CD4-positive, CD25-positive, alpha-beta regulatory T cell (primary cell): ENCODE data around the gene CCDC180. TPM values are rescaled to one million over a fixed set of nuclear protein-coding genes. Genes with fewer than 3 reads are reported as not detected.
A peak's percentile ranks its signal among the peaks of the same experiment; 100 is the strongest.

Experiments
- ATAC-seq, 2 donors: fragments of 150-1000 bp; cut with Tn5 transposase; one replicate each; pipeline ENCODE4 v1.10.0; 2021; ENCODE audit warnings: low read depth in 2 of 2, moderate number of reproducible peaks in 2 of 2, moderate library complexity in 1 of 2
- DNase-seq, 3 donors: peaks; one replicate each; pipeline versions ENCODE4 v3.0.0 to v3.0.0-alpha.2; 2012 to 2022; ENCODE audit warnings: mixed read lengths in 1 of 3
- H3K27ac ChIP-seq: one replicate; pipeline ENCODE4 v1.7.0; 2013; ENCODE audit warnings: mild to moderate bottlenecking, low read length; ENCODE audit not compliant: insufficient read depth, poor library complexity, severe bottlenecking
- H3K27me3 ChIP-seq: one replicate; pipeline ENCODE4 v1.7.0; 2013; ENCODE audit warnings: low read length; ENCODE audit not compliant: control insufficient read depth, insufficient read depth
- H3K36me3 ChIP-seq: one replicate; pipeline ENCODE4 v1.7.0; 2013; ENCODE audit warnings: mild to moderate bottlenecking, low read length, moderate library complexity; ENCODE audit not compliant: control insufficient read depth, insufficient read depth
- H3K4me1 ChIP-seq: 2 replicates; pipeline ENCODE4 v1.7.0; 2013; ENCODE audit warnings: mild to moderate bottlenecking, low read length; ENCODE audit not compliant: insufficient read depth, control insufficient read depth, poor library complexity, severe bottlenecking
- H3K4me3 ChIP-seq: one replicate; pipeline ENCODE4 v1.7.0; 2013; ENCODE audit warnings: low read depth, mild to moderate bottlenecking, low read length, moderate library complexity
- H3K9me3 ChIP-seq, 2 experiments: 1 replicate in 1 of 2; 2 replicates in 1 of 2; pipeline ENCODE4 v1.7.0; 2013; ENCODE audit warnings: low read length in 2 of 2, mild to moderate bottlenecking in 1 of 2, moderate library complexity in 1 of 2; ENCODE audit not compliant: control insufficient read depth in 2 of 2
- H3K27ac Mint-ChIP-seq, 3 donors: one replicate each; pipeline ENCODE4 v1.8.0; 2020 to 2022; ENCODE audit warnings: mild to moderate bottlenecking in 3 of 3, mixed read lengths in 3 of 3, moderate library complexity in 2 of 3
- H3K27me3 Mint-ChIP-seq: one replicate; pipeline ENCODE4 v1.8.0; 2022; ENCODE audit warnings: mild to moderate bottlenecking, mixed read lengths
- H3K36me3 Mint-ChIP-seq: one replicate; pipeline ENCODE4 v1.8.0; 2020; ENCODE audit warnings: mixed read lengths
- H3K4me1 Mint-ChIP-seq, 4 donors: one replicate each; pipeline ENCODE4 v1.8.0; 2020 to 2022; ENCODE audit warnings: mixed read lengths in 4 of 4, mild to moderate bottlenecking in 1 of 4
- H3K4me3 Mint-ChIP-seq, 4 donors: one replicate each; pipeline ENCODE4 v1.8.0; 2020 to 2022; ENCODE audit warnings: mild to moderate bottlenecking in 4 of 4, mixed read lengths in 4 of 4, moderate library complexity in 3 of 4
- H3K9me3 Mint-ChIP-seq, 7 donors: one replicate each; pipeline ENCODE4 v1.8.0; 2020 to 2022; ENCODE audit warnings: mixed read lengths in 7 of 7, mild to moderate bottlenecking in 3 of 7, moderate library complexity in 2 of 7
- polyA plus RNA-seq, 4 donors: library from polyadenylated mRNA; unstranded; fragments of 300-500 nt; fragmentation: Illumina TruSeq; gene quantifications; one replicate each; pipeline ENCODE4 v1.2.3, GENCODE V29; 2021
- total RNA-seq: library from RNA; stranded (reverse); gene quantifications from one replicate; pipeline ENCODE4 v1.2.3, GENCODE V29; 2022

Gene CCDC180
- total and polyA plus RNA-seq, 5 donors from 2014 or later, result 0.24 to 9.1 (median 0.85) TPM

- Histone ChIP-seq H3K4me1 (no peaks in the 10 kb centered on the region), H3K36me3 (peaks cover 33% of the 10 kb centered on the region), H3K9me3 (no peaks in the 10 kb centered on the region), H3K4me3 (no peak overlapping the region), H3K27ac (no peak overlapping the region), H3K27me3 (no peaks in the 10 kb centered on the region)
- H3K36me3 Mint-ChIP-seq, result peaks cover 39% of the 10 kb centered on the region
- ATAC-seq (no peak), DNase-seq (no peak)
- no peaks in the 10 kb centered on the region for H3K27me3 Mint-ChIP-seq
- H3K4me3 Mint-ChIP-seq, result no peak overlapping the region
- no peaks in the 10 kb centered on the region for H3K4me1 Mint-ChIP-seq
- H3K9me3 Mint-ChIP-seq, result no peaks in the 10 kb centered on the region
- no peak overlapping the region for H3K27ac Mint-ChIP-seq
Measured at GRCh38 chr9:97311798-97312500, 4.5 kb downstream of the CCDC180 start.

GRCh38 chr9:97312556-97312955 lies 5.1 kb downstream of the CCDC180 start:
- Mint-ChIP-seq H3K27me3 (no peaks in the 10 kb centered on the region), H3K9me3 (no peaks in the 10 kb centered on the region)

GRCh38 chr9:97313243-97313642 lies 5.8 kb downstream of the CCDC180 start:
- Mint-ChIP-seq H3K4me1 (no peaks in the 10 kb centered on the region), H3K27ac (peak overlapping the region in 2 of 3 donors; percentile 20 to 76), H3K36me3 (peaks cover 47% of the 10 kb centered on the region), H3K27me3 (no peaks in the 10 kb centered on the region), H3K4me3 (no peak overlapping the region), H3K9me3 (no peaks in the 10 kb centered on the region)
- H3K36me3 ChIP-seq, result peaks cover 38% of the 10 kb centered on the region
- H3K9me3 ChIP-seq, result no peaks in the 10 kb centered on the region
- no peaks in the 10 kb centered on the region for H3K27me3 ChIP-seq
- DNase-seq, result peak in 1 of 3 donors; percentile 35
- no peak overlapping the region for H3K27ac ChIP-seq
- no peak for ATAC-seq
- H3K4me3 ChIP-seq, result no peak overlapping the region
- H3K4me1 ChIP-seq, result no peaks in the 10 kb centered on the region

More at GRCh38 chr9:97312556-97312955, 5.1 kb downstream of the CCDC180 start:
- Histone ChIP-seq H3K27ac (no peak overlapping the region), H3K27me3 (no peaks in the 10 kb centered on the region), H3K4me3 (no peak overlapping the region), H3K4me1 (no peaks in the 10 kb centered on the region), H3K36me3 (peaks cover 37% of the 10 kb centered on the region), H3K9me3 (no peaks in the 10 kb centered on the region)
- H3K4me3 Mint-ChIP-seq, result no peak overlapping the region
- H3K27ac Mint-ChIP-seq, result no peak overlapping the region
- DNase-seq, result no peak
- no peak for ATAC-seq
- H3K36me3 Mint-ChIP-seq, result peaks cover 44% of the 10 kb centered on the region
- no peaks in the 10 kb centered on the region for H3K4me1 Mint-ChIP-seq

- peaks cover 0 to 2% (median under 1%) of the 10 kb centered on the region in 4 donors for H3K4me1 Mint-ChIP-seq
- Histone ChIP-seq H3K4me1 (no peaks in the 10 kb centered on the region), H3K36me3 (peaks cover 38% of the 10 kb centered on the region), H3K27me3 (no peaks in the 10 kb centered on the region), H3K4me3 (no peak overlapping the region), H3K9me3 (no peaks in the 10 kb centered on the region), H3K27ac (no peak overlapping the region)
- peak overlapping the region in 1 of 3 donors; percentile 79 for H3K27ac Mint-ChIP-seq
- H3K4me3 Mint-ChIP-seq, result no peak overlapping the region
- DNase-seq (no peak), ATAC-seq (no peak)
- H3K9me3 Mint-ChIP-seq, result no peaks in the 10 kb centered on the region
- H3K27me3 Mint-ChIP-seq, result no peaks in the 10 kb centered on the region
- peaks cover 47% of the 10 kb centered on the region for H3K36me3 Mint-ChIP-seq
Measured at GRCh38 chr9:97313746-97314145, 6.3 kb downstream of the CCDC180 start.

GRCh38 chr9:97314503-97314902 lies 7.0 kb downstream of the CCDC180 start:
- DNase-seq (no peak), ATAC-seq (no peak)
- H3K36me3 ChIP-seq, result peaks cover 36% of the 10 kb centered on the region
- Mint-ChIP-seq H3K4me3 (no peak overlapping the region), H3K36me3 (peaks cover 51% of the 10 kb centered on the region), H3K9me3 (no peaks in the 10 kb centered on the region), H3K27ac (no peak overlapping the region), H3K27me3 (no peaks in the 10 kb centered on the region), H3K4me1 (peaks cover 0 to 8% (median 5%) of the 10 kb centered on the region in 4 donors)
- no peak overlapping the region for H3K27ac ChIP-seq
- no peaks in the 10 kb centered on the region for H3K9me3 ChIP-seq
- H3K4me3 ChIP-seq, result no peak overlapping the region
- H3K4me1 ChIP-seq, result no peaks in the 10 kb centered on the region
- no peaks in the 10 kb centered on the region for H3K27me3 ChIP-seq

- H3K27me3 ChIP-seq, result no peaks in the 10 kb centered on the region
- H3K36me3 Mint-ChIP-seq, result peaks cover 49% of the 10 kb centered on the region
- ATAC-seq, result no peak
Measured at GRCh38 chr9:97315550-97315949, 8.1 kb downstream of the CCDC180 start.

GRCh38 chr9:97316904-97317303 lies 9.4 kb downstream of the CCDC180 start:
- H3K36me3 ChIP-seq, result peaks cover 39% of the 10 kb centered on the region
- DNase-seq (no peak), ATAC-seq (no peak)
- no peak overlapping the region for H3K4me3 ChIP-seq
- H3K4me1 Mint-ChIP-seq, result peaks cover 0 to 10% (median 6%) of the 10 kb centered on the region in 4 donors
- H3K27me3 Mint-ChIP-seq, result no peaks in the 10 kb centered on the region
- no peak overlapping the region for H3K4me3 Mint-ChIP-seq
- no peaks in the 10 kb centered on the region for H3K9me3 Mint-ChIP-seq
- H3K9me3 ChIP-seq, result no peaks in the 10 kb centered on the region
- H3K4me1 ChIP-seq, result no peaks in the 10 kb centered on the region
- no peak overlapping the region for H3K27ac ChIP-seq
- H3K36me3 Mint-ChIP-seq, result peaks cover 56% of the 10 kb centered on the region
- H3K27me3 ChIP-seq, result no peaks in the 10 kb centered on the region
- no peak overlapping the region for H3K27ac Mint-ChIP-seq

More at GRCh38 chr9:97315550-97315949, 8.1 kb downstream of the CCDC180 start:
- DNase-seq, result no peak
- Mint-ChIP-seq H3K27ac (no peak overlapping the region), H3K27me3 (no peaks in the 10 kb centered on the region), H3K9me3 (no peaks in the 10 kb centered on the region), H3K4me3 (no peak overlapping the region), H3K4me1 (peaks cover 0 to 10% (median 6%) of the 10 kb centered on the region in 4 donors)
- Histone ChIP-seq H3K27ac (no peak overlapping the region), H3K9me3 (no peaks in the 10 kb centered on the region), H3K4me1 (no peaks in the 10 kb centered on the region), H3K4me3 (no peak overlapping the region), H3K36me3 (peaks cover 42% of the 10 kb centered on the region)

- Histone ChIP-seq H3K4me3 (no peak overlapping the region), H3K4me1 (no peaks in the 10 kb centered on the region), H3K27me3 (no peaks in the 10 kb centered on the region), H3K9me3 (no peaks in the 10 kb centered on the region), H3K27ac (no peak overlapping the region), H3K36me3 (peaks cover 40% of the 10 kb centered on the region)
- no peaks in the 10 kb centered on the region for H3K27me3 Mint-ChIP-seq
- ATAC-seq, result no peak
- H3K9me3 Mint-ChIP-seq, result no peaks in the 10 kb centered on the region
- DNase-seq, result no peak
- peaks cover 68% of the 10 kb centered on the region for H3K36me3 Mint-ChIP-seq
- peak overlapping the region in 1 of 3 donors; percentile 1 for H3K27ac Mint-ChIP-seq
- no peak overlapping the region for H3K4me3 Mint-ChIP-seq
- peaks cover 0 to 10% (median 6%) of the 10 kb centered on the region in 4 donors for H3K4me1 Mint-ChIP-seq
Measured at GRCh38 chr9:97318433-97318832, 11.0 kb downstream of the CCDC180 start.
